ENCODE results near the gene KDM4D.

DNA sequence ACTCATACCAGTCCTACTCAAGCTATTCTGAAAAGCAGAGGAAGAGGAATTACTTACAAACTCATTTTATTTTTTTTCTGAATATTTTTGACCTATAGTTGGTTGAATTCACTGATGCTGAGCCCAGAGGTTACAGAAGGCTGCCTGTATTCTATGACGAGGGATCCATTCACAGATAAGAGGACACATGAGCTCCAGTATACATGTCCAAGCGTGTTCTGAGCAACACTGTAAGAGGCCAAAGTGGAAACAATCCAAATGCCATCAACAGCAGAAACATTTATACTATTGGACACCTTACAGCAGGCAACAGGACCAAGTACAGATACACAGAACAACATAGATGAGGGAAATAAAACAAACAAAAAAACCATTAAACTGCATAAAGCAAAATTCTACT is 61.8 kb downstream of the KDM4D start:
- TF ChIP-seq, protein P1, sequence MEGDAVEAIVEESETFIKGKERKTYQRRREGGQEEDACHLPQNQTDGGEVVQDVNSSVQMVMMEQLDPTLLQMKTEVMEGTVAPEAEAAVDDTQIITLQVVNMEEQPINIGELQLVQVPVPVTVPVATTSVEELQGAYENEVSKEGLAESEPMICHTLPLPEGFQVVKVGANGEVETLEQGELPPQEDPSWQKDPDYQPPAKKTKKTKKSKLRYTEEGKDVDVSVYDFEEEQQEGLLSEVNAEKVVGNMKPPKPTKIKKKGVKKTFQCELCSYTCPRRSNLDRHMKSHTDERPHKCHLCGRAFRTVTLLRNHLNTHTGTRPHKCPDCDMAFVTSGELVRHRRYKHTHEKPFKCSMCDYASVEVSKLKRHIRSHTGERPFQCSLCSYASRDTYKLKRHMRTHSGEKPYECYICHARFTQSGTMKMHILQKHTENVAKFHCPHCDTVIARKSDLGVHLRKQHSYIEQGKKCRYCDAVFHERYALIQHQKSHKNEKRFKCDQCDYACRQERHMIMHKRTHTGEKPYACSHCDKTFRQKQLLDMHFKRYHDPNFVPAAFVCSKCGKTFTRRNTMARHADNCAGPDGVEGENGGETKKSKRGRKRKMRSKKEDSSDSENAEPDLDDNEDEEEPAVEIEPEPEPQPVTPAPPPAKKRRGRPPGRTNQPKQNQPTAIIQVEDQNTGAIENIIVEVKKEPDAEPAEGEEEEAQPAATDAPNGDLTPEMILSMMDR (IDR thresholded peaks at IDR 0.05), result no peak
- no peak for TF ChIP-seq POLR2A (IDR thresholded peaks at IDR 0.05)

Measured in body of pancreas (tissue), 4 donors.